ENCODE results near the gene DNAH3.
"Not testable (repeated sequence)": the region's sequence is repeated elsewhere in the genome, so short reads cannot be mapped to it uniquely, and the experiment has no call there.

Gene DNAH3

DNA sequence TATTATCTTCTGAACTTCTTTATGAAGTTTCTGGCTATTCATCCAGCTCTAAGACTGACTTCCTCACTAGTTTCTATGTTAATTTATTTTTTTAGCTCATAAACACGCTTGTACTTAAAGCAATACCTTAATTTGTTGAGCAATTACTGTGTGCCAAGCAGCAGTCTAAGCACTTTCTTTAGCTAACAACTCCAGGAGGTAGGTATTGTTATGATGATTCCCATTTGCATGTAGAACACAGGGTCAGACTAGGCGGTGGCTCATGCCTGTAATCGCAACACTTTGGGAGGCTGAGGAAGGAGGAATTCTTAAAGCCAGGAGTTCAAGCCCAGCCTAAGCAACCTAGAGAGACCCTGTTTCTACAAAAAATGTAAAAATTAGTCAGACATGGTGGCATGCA lies 19.8 kb downstream of the DNAH3 start:
- H3K4me3 ChIP-seq (ENCODE audit: low read depth, low read length): no peak overlapping the region

DNA sequence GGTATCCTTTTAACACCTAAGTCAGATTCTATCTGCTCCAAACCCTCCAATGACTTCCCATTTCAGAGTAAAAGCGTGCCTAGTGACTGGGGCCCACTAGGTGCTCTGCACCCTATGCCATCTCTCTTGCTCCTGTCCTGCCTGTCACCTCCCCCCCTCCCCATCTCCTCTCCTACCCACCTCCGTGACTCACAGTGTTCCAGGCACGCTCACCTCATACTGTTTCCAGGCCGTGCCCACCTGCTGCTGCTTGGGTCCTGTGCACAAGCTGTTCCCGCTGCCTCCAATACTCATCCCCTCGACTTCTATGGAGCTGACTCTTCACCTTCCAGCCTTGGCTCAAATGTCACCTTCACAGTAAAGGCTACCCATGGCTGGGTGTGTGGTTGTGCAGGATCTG lies 21.7 kb downstream of the DNAH3 start:
- no peak overlapping the region for H3K4me3 ChIP-seq (ENCODE audit: low read depth, low read length)

DNA sequence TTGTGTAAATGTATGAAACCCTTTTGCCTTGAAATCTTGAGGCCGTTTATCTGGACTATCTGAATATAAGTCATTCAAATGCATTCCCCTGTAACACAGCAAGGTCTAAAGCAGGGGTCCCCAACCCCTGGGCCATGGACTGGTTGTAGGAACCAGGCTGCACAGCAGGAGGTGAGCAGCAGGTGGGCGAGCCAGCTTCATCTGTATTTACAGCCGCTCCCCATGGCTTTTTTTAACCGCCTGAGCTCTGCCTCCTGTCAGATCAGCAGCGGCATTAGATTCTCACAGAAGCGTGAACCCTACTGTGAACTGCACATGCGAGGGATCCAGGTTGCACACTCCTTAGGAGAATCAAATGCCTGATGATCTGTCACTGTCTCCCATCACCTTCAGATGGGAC lies 24.1 kb downstream of the DNAH3 start:
- H3K4me3 ChIP-seq (ENCODE audit: low read depth, low read length): no peak overlapping the region

DNA sequence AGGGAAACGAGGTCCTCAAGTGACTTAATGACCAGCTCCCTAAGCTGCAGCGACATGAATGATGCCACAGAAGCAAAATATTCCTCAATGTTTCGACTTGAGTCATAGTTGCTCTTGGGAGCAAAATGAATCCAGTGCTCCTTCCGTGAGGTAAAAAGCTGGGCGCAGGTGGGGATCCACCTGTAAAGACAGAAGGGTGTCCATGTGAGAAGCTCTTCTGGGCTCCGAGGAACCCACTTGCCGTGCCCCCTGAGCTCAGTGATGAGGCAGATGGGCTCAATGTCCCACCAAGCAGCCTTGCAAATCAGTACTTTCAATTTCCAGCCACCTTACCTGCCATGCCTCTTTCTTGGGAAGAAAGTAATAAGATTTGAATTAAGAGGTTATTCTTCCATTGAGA lies 25.5 kb downstream of the DNAH3 start:
- H3K4me3 ChIP-seq (ENCODE audit: low read depth, low read length): no peak overlapping the region

DNA sequence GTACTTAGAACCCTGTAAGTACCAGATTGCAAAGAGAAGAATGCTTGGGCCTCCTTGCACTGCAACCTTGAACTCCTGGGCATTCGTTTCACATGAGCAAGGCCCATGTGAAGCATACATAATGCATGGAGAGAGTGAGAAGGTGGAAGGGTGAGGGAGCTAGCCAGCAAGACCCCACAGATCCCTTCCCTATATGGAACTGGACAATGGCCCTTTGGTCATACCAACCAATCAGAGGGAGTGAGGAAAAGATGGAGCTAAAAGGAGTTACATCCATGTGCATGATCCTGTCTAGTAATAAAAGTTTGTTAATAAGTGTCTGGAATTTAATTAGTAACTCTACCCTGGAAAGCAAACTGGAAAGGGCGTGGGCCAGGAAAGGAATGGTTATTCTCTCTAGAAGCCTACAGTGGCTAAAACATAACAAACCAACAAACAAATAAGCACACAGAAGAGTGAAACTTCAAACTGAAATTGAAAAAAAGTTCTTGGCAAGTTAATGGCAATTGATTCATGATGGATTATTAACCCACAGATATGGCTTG lies 29.6 kb downstream of the DNAH3 start:
- no peak overlapping the region for H3K4me3 ChIP-seq (ENCODE audit: low read depth, low read length)

DNA sequence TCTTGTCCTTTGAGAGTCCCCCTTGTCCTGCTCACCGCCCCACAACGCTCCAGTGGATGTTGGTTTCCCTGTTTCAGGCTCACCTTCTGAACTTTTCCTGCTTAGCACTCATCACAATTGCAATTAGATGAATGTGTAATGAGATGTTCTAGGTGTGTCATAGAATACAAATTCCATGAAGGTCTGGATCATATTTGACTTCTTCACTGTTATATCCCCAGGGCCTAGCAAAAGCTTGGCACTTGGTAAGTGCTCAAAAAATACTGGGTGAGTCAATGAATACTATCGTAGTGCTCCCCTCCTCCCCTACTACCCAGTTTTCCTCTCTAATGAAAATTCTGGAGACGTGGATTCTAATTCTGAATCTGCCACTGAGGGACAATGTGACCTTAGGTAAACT lies 33.1 kb downstream of the DNAH3 start:
- H3K4me3 ChIP-seq (ENCODE audit: low read depth, low read length): no peak overlapping the region

DNA sequence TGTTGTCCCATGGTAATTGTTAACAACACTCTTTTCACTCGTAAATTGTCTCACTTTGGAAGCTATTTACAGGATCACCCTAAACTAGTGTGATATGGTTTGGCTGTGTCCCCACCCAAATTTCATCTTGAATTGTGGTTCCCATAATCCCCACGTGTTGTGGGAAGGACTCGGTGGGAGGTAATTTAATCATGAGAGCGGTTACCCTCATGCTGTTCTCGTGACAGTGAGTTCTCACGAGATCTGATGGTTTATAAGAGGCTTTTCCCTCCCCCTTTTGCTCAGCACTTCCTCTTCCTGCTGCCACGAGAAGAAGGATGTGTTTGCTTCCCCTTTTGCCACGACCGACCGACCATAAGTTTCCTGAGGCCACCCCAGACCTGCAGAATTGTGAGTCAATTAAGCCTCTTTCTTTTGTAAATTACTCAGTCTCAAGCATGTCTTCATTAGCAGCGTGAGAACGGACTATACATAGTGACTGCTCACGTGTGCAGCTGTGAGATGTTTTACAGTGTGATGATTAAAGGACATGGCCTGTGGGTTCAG lies 34.4 kb downstream of the DNAH3 start:
- no peak overlapping the region for H3K4me3 ChIP-seq (ENCODE audit: low read depth, low read length)

DNA sequence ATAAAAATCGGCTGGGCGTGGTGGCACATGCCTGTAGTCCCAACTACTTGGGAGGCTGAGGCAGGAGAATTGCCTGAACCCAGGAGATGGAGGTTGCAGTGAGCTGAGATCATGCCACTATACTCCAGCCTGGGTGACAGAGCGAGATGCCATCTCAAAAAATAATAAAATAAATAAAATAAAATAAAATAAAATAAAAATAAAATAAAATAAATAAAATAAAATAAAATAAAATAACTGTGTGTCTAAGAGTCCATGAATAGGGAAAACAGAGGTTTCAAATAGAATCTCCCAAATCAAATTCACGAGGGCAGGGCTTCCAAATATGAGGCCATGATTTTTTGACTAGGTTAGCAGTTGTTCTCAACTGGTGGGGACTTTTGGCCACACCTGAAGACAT lies 35.1 kb downstream of the DNAH3 start:
- not testable (repeated sequence) for H3K4me3 ChIP-seq (ENCODE audit: low read depth, low read length)

DNA sequence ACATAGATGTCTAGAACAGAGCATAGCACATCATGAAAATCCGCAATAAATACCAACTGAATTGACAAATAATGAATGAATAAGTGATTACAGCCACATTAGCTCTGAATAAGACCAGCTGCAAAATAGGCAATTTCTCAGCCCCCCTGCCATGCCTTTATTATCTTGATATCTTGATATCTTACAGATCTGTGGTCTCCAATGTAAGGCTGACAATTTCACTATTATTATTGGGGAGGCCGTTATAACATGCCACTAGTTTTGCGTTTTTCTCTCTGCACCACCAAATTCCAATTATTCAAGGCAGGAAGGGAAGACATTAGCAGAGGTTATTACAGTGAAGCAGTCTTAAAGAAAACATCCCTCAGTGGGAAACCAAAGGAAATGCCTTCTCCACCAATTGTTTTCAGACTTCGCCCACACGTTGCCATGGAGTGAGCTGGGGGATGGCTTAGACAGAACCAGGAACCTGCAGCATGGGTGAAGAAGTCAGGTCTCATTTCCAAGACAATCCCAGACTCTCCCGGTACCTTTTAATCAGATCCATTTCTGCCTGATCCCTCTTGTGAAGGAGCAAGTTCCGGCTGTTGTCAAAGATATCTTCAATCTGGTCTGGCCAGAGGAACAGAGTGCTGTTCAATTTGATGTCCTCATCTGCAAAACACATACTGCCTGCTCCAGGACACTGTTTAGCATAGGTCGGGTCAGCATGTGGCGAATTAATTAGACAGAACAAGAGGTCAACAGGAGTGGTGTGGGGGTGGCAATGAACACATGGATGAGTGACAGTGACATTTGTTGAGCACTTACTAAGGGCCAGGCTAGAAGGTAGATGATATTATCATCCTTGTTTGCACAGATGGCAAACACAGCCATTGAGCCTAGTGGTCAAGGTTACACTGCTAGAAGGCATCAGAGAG lies 46.4 kb downstream of the DNAH3 start:
- H3K4me3 ChIP-seq (ENCODE audit: low read depth, low read length): no peak overlapping the region

DNA sequence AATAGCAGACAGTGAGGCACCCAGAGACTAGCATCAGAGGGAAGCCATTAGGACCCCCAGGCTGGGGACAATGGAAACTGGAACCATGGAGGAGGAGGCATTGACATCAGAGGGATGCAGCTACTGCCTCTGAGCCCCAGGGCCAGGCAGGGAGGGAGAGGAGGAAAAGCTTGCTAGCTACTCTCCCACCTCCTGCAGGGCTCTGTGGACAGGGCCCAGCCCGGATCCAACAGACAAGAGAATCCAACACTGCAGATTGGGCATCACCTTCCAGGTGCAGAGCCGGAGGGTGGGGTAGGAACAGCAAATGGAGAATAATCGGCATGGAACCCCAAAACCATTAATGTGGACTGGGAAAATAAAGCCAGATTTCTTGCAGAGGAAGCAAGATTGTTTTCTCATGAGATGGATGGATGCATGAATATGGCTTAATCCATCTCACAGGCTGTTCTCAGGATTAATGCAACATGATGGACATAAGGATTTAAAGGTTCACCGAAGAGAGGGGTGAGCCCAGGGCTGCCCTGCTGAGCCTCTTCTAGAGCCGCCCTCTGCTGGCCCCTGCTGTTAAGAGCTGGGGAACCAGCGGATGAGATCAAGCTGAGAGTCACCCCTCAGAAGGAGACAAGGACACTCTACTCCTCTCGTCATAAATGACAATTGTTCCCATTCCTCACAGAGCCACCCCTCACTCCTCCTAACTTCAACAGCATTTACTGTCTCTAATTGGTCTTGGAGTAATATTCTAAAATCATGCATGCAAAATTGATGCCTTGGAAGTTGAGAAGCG lies 48.8 kb downstream of the DNAH3 start:
- H3K4me3 ChIP-seq (ENCODE audit: low read depth, low read length): no peak overlapping the region

DNA sequence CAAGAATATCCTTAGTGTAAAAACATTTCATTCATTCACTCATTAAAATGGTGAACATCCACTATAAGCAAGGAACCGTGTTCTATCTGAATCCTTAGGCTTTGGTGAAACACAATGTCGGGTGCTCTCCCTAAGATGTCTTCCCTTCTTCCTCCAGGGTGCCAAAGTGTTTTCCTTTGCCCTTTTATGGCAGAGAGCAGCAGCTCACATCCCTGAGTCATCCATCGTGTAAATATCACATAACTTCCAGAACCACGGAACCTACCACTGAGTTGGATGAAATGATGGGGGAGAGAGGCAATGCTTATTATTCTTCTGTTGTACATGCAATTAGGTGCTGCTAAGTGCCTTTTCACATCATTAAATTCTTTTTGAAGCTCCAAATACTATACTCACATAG lies 50.2 kb downstream of the DNAH3 start:
- no peak overlapping the region for H3K4me3 ChIP-seq (ENCODE audit: low read depth, low read length)

DNA sequence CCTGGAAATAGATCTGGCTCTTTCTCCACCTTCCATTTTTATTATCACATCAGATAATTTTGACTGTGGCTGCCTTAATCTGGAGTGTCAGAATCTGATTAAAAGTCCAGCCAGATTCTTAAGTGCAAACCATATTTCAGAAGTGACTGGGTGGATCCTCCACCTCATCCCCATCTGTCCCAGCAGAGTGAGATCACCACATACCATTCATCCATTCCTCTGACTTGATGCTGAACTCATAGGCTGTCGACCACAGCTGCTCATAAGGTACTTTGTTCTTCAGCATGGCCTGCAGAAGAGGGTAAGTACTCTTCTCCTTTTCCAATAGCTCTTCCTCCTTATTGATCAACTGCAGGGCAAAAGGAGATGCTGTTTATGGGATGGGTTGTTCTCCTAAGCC lies 53.5 kb downstream of the DNAH3 start:
- no peak overlapping the region for H3K4me3 ChIP-seq (ENCODE audit: low read depth, low read length)

DNA sequence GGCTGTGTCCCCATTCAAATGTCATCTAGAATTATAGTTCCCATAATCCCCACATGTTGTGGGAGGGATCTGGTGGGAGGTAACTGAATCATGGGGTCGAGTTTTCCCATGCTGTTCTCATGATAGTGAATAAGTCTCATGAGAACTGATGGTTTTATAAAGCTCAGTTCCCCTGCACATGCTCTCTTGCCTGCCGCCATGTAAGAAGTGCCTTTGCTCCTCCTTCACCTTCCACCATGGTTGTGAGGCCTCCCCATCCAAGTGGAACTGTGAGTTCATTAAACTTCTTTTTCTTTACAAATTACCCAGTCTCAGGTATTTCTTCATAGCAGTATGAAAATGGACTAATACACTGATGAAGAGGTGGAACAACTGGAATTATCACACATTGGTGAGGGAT lies 55.9 kb downstream of the DNAH3 start:
- H3K4me3 ChIP-seq (ENCODE audit: low read depth, low read length): not testable (repeated sequence)

DNA sequence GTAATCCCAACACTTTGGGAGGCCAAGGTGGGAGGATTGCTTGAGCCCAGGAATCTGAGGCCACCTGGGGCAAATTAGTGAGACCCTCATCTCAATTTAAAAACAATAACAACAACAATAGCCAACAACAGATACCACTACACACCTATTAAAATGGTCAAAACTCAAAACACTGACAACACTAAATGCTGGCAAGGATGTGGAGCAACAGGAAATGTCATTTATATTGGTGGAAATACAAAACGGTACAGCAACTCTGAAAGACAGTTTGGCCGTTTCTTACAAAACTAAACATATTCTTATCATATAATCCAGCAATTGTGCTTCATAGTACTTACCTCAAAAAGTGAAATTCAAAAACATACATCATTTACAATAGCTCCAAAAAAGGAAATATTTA lies 57.7 kb downstream of the DNAH3 start:
- no peak overlapping the region for H3K4me3 ChIP-seq (ENCODE audit: low read depth, low read length)

DNA sequence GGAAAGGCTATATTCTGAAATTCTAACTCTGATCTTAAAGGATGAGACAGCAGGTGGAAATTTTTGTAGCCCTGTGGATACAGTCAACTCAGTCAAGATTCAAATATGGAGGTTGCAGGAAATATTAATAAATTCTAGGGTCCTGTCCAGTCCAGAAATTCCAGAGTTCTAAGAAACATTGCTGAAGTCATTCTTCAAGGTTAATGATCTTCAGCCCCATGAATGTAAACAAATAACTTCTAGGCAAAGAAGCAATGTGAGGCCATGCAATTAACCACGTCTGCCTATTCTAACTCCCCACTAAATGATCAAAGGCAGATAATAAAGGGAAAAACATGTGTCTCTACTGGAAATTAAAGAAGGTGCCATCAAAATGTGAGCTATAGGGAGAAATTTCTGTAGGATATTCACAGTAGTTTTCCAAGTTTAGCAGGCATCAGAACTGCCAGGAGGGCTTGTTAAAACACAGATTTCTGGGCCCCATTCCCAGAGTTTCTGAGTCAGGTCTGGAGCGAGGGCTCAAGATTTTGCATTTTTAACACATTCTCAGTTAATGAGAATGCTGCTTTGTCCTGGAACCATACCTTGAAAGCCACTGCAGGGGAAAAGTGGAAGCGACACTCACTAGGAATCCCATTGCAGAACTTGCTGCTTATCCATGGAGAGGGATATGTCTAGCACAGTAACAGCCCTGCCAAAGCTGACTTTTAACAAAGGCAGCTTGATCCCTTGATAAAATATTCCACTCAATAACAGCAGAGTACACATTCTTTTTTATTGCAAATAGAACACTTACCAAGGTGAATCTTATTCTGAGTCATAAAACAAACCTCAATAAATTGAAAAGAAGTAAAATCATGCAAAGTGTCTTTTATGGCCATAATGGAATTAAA lies 61.8 kb downstream of the DNAH3 start:
- H3K4me3 ChIP-seq (ENCODE audit: low read depth, low read length): no peak overlapping the region

DNA sequence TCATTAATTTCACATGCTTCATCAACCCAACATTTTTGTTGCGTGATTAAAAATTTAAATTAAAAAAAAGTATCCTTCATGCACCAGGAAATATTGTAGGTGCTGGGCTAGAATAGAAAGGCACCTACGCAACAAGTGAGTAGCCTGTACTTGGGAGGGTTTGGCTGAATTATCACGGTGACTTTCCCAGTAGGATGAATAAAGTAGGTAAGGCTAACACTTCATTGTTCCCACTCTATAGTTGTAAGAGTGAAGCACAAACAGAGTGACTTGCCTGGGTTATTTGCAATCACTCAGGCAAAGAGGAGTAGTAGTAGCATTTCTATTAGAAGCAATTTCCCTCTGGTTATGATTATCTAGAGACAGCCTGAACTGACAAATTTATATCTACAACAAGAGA lies 62.5 kb downstream of the DNAH3 start:
- no peak overlapping the region for H3K4me3 ChIP-seq (ENCODE audit: low read depth, low read length)

DNA sequence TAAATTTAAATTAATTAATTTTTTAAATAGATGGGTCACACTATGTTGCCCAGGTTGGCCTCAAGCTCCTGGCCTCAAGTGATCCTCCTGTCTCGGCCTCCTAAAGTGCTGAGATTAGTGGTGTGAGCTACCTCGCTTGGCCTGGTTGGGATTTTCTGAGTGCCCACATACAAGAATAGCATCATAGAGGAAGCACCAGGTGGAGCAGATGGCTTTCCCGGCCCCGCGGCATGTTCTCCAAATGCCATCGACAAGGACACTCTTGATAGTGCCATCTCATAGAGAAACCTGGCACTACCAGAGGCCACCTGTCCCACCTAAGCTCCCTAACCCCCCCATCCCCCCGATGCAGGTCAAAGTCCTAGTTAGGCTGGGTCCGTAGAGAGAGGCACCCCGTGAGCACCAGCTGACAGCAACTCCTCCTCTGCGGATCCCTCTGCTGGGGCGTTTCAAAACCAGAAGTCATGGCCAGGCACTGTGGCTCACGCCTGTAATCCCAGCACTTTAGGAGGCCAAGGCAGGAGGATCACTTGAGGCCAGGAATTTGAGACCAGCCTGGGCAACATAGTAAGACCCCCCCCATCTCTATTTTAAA lies 65.9 kb downstream of the DNAH3 start:
- no peak overlapping the region for H3K4me3 ChIP-seq (ENCODE audit: low read depth, low read length)

DNA sequence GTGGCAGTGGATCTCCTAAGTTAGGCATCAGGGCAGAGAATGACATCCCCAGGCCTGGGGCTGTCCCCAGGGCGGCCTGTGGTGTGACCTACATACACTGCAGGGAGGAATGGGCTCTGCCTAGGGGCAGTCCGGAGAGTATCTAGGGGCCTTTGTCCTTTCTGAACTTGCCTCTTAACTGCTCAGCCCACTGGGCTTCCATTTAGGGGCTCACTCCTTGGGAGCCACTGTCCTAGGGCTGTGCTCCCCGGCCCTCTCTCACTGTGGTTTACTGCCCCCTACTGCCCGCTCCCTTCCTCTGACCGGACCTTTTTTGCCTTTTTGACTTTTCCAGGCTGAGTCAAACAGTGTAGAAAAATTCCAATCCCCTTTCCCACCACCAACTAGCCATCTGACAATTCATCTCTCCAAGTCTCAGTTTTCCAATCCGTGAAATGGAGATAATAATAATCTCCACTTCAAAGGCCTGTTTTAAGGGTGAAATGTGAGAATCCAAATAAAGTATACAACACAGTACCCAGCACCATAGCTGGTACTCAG lies 66.8 kb downstream of the DNAH3 start:
- no peak overlapping the region for H3K4me3 ChIP-seq (ENCODE audit: low read depth, low read length)

DNA sequence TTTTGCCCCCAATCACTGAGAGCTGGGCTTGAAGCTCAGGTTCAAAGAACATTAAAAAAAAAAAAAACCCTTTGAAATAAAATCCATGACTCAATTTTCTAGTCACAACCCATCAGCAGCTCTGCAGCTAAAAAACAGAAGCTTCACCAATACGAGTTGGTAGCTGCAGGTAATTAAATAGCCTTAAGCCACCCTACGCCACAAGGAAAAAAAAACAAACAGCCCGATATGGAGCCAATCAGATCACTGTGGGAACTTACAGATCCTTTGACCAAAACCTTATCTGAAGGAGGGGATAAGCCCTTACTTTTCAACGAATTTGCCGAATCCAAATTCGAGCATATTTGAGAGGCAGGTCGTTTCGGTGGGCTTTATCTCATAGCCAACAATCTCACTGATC lies 69.3 kb downstream of the DNAH3 start:
- H3K4me3 ChIP-seq (ENCODE audit: low read depth, low read length): no peak overlapping the region

DNA sequence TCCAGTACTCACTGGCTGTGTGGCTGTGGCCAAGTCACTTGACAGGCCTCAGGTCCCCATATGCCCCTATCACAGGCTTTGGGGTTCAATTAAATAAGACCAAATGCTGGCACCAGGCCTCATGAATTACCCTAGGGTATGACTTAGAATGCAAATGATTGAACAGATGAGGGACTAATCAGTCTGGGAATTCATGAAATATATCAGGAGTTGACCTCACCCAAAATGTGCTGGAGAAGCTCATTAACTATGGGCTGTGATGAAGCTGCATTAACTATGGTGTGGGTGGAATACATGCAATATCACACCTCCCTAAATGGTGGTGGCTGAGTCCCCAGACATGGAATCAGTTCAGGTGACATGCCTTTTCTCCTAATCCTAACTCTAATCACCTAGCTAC lies 72.1 kb downstream of the DNAH3 start:
- no peak overlapping the region for H3K4me3 ChIP-seq (ENCODE audit: low read depth, low read length)

Measured in iPS-11a (cell line).